CD4-positive, alpha-beta T cell (primary cell): ENCODE results near the gene LASP1. TPM values are rescaled to one million over a fixed set of nuclear protein-coding genes. Genes with fewer than 3 reads are reported as not detected.

Source experiments
- ATAC-seq: fragments of 200-7000 bp; cut with Tn5 transposase; one replicate; pipeline ENCODE4 v1.10.0; 2022; ENCODE audit warnings: mild to moderate bottlenecking; ENCODE audit not compliant: poor library complexity
- CTCF ChIA-PET: fragments of 350-600 bp; sonication (Branson Sonifier 250); formaldehyde crosslinking; loops from one replicate; lab custom pipeline; 2021; ENCODE audit warnings: antibody characterized with exemption, inconsistent platforms; lab: Charles Lee
- POLR2A ChIA-PET: fragments of 350-600 bp; sonication (Branson Sonifier 250); formaldehyde crosslinking; loops from one replicate; lab custom pipeline; 2021; ENCODE audit warnings: antibody characterized with exemption, inconsistent platforms; lab: Charles Lee
- DNase-seq, 14 experiments: peaks; one replicate each; pipeline ENCODE4 v3.0.0-alpha.2; 2013 to 2020; ENCODE audit warnings: mixed read lengths in 2 of 14
- H3K27ac ChIP-seq, 2 donors: one replicate each; pipeline versions ENCODE4 v1.5.1 to v1.7.0; 2013; ENCODE audit warnings: low read length in 2 of 2, low read depth in 1 of 2, mild to moderate bottlenecking in 1 of 2
- H3K27me3 ChIP-seq, 2 experiments: 1 replicate in 1 of 2; 2 replicates in 1 of 2; pipeline versions ENCODE4 v1.6.1 to v1.7.0; 2013; ENCODE audit warnings: low read length in 2 of 2, control low read depth in 1 of 2, mild to moderate bottlenecking in 1 of 2, moderate library complexity in 1 of 2; ENCODE audit not compliant: insufficient read depth in 2 of 2, control insufficient read depth in 1 of 2
- H3K36me3 ChIP-seq: one replicate; pipeline ENCODE4 v1.6.1; 2013; ENCODE audit warnings: low read length, control low read depth; ENCODE audit not compliant: insufficient read depth
- H3K4me1 ChIP-seq: one replicate; pipeline ENCODE4 v1.6.1; 2013; ENCODE audit warnings: low read length, control low read depth; ENCODE audit not compliant: insufficient read depth
- H3K4me3 ChIP-seq: one replicate; pipeline ENCODE4 v1.5.1; 2013; ENCODE audit warnings: mild to moderate bottlenecking, low read length, moderate library complexity
- H3K9me3 ChIP-seq, 2 experiments: 1 replicate in 1 of 2; 2 replicates in 1 of 2; pipeline versions ENCODE4 v1.6.1 to v1.7.0; 2013; ENCODE audit warnings: low read length in 2 of 2, mild to moderate bottlenecking in 2 of 2, control low read depth in 1 of 2, moderate library complexity in 1 of 2; ENCODE audit not compliant: control insufficient read depth in 1 of 2, insufficient read depth in 1 of 2
- H3K27ac Mint-ChIP-seq: one replicate; pipeline ENCODE4 v1.8.0; 2020; ENCODE audit warnings: mixed read lengths
- H3K27me3 Mint-ChIP-seq: one replicate; pipeline ENCODE4 v1.8.0; 2021; ENCODE audit warnings: mixed read lengths
- H3K36me3 Mint-ChIP-seq: one replicate; pipeline ENCODE4 v1.8.0; 2021; ENCODE audit warnings: low read depth, mixed read lengths
- H3K4me1 Mint-ChIP-seq: one replicate; pipeline ENCODE4 v1.8.0; 2021; ENCODE audit warnings: low read depth, mixed read lengths
- H3K4me3 Mint-ChIP-seq: one replicate; pipeline ENCODE4 v1.8.0; 2020; ENCODE audit warnings: mild to moderate bottlenecking, mixed read lengths
- H3K9me3 Mint-ChIP-seq: one replicate; pipeline ENCODE4 v1.8.0; 2020; ENCODE audit warnings: mixed read lengths
- intact Hi-C, 2 experiments: fragments of 100-400 bp; cut with DNase I in 1 of 2; cut with micrococcal nuclease in 1 of 2; formaldehyde crosslinking; loops; one replicate each; pipeline versions ENCODE4 v1.15.1 to v1.9.0; 2023 to 2025; cut with DNase I, micrococcal nuclease
- total RNA-seq, 174 experiments: library from RNA in 2 of 174; stranded (reverse) in 2 of 174; gene quantifications; one replicate each; pipeline ENCODE4 v1.2.3 and lab custom pipeline; 2021 to 2026
- TF ChIP-seq, protein P1 (sequence below): fragments of 200-600 bp; IDR thresholded peaks from one replicate; pipeline ENCODE4 v1.8.0; 2022; ENCODE audit warnings: antibody characterized with exemption, mild to moderate bottlenecking

Gene LASP1
- total RNA-seq, 2 experiments from 2014 or later = 50.1 to 50.5 TPM

GRCh38 chr17:38881600-38882191 is 11.8 kb downstream of the LASP1 start:
- peak overlapping the region; percentile 89 for H3K27ac Mint-ChIP-seq
- ATAC-seq (no peak), DNase-seq (peak in 4 of 14 experiments; percentile 51 to 55 (median 54))
- Histone ChIP-seq H3K9me3 (no peaks in the 10 kb centered on the region), H3K4me3 (no peak overlapping the region), H3K36me3 (peaks cover 78% of the 10 kb centered on the region), H3K27ac (peak overlapping the region; percentile 0 to 26), H3K27me3 (no peaks in the 10 kb centered on the region), H3K4me1 (peaks cover 100% of the 10 kb centered on the region)
- CTCF ChIA-PET = interaction anchor here (1.5 kb wide), 1 partner anchor 42 kb away, joined by 5 read pairs; no protein-coding TSS in a partner anchor
- H3K36me3 Mint-ChIP-seq = peaks cover 90% of the 10 kb centered on the region
- intact Hi-C loops = loop anchor here in 1 of 2 experiments (5.0 kb wide), 1 partner anchor 41 kb away; no protein-coding TSS in a partner anchor
- POLR2A ChIA-PET = interaction anchor here (0.7 to 8.9 kb wide), 6 partner anchors 8 to 28 kb away, joined by 3 to 103 read pairs (median 4); partner anchors contain the start of gene LASP1
- peaks cover 91% of the 10 kb centered on the region for H3K4me1 Mint-ChIP-seq
- H3K4me3 Mint-ChIP-seq = peak overlapping the region; percentile 80
- H3K27me3 Mint-ChIP-seq = no peaks in the 10 kb centered on the region
- TF ChIP-seq, protein P1, sequence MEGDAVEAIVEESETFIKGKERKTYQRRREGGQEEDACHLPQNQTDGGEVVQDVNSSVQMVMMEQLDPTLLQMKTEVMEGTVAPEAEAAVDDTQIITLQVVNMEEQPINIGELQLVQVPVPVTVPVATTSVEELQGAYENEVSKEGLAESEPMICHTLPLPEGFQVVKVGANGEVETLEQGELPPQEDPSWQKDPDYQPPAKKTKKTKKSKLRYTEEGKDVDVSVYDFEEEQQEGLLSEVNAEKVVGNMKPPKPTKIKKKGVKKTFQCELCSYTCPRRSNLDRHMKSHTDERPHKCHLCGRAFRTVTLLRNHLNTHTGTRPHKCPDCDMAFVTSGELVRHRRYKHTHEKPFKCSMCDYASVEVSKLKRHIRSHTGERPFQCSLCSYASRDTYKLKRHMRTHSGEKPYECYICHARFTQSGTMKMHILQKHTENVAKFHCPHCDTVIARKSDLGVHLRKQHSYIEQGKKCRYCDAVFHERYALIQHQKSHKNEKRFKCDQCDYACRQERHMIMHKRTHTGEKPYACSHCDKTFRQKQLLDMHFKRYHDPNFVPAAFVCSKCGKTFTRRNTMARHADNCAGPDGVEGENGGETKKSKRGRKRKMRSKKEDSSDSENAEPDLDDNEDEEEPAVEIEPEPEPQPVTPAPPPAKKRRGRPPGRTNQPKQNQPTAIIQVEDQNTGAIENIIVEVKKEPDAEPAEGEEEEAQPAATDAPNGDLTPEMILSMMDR = no peak
- no peaks in the 10 kb centered on the region for H3K9me3 Mint-ChIP-seq

DNA sequence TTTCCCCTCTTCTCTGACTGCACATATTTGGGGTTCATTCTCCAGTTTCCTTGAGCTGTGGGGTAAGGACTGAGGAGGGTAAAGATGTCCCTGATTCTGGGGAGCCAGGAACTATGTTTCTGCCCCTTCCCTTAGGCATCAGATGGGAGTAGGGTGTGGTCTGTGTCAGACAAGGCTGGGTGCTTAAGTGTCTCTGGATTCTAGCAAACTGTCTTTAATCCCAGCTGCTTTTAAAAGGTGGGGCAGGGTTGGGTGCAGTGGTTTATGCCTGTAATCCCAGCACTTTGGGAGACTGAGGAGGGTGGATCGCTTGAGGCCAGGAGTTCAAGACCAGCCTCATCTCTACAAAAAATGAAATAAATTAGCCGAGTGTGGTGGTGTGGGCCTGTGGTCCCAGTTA is 13.0 kb downstream of the LASP1 start:
- peak overlapping the region; percentile 46 to 47 for H3K27ac ChIP-seq
- H3K4me1 ChIP-seq = peaks cover 100% of the 10 kb centered on the region
- DNase-seq (no peak), ATAC-seq (no peak)
- peaks cover 81% of the 10 kb centered on the region for H3K36me3 ChIP-seq
- Mint-ChIP-seq H3K27me3 (no peaks in the 10 kb centered on the region), H3K36me3 (peaks cover 80% of the 10 kb centered on the region), H3K4me3 (peak overlapping the region; percentile 65), H3K4me1 (peaks cover 89% of the 10 kb centered on the region), H3K27ac (peak overlapping the region; percentile 89), H3K9me3 (no peaks in the 10 kb centered on the region)
- ChIA-PET CTCF (interaction anchor here (1.0 to 2.2 kb wide), 3 partner anchors 11 to 41 kb away, joined by 3 to 8 read pairs (median 5); no protein-coding TSS in a partner anchor), POLR2A (interaction anchor here (1.3 to 8.9 kb wide), 4 partner anchors 11 to 29 kb away, joined by 3 to 103 read pairs (median 22); partner anchors contain the start of gene LASP1)
- H3K9me3 ChIP-seq = no peaks in the 10 kb centered on the region
- H3K27me3 ChIP-seq = no peaks in the 10 kb centered on the region
- no peak overlapping the region for H3K4me3 ChIP-seq
- TF ChIP-seq, protein P1 = no peak
- intact Hi-C loops = loop anchor here in 1 of 2 experiments (5.0 kb wide), 1 partner anchor 39 kb away; no protein-coding TSS in a partner anchor

GRCh38 chr17:38883592-38884526 is 14.0 kb downstream of the LASP1 start:
- Mint-ChIP-seq H3K9me3 (no peaks in the 10 kb centered on the region), H3K36me3 (peaks cover 80% of the 10 kb centered on the region), H3K27me3 (no peaks in the 10 kb centered on the region), H3K4me1 (peaks cover 89% of the 10 kb centered on the region), H3K4me3 (peak overlapping the region; percentile 78), H3K27ac (peak overlapping the region; percentile 89)
- Histone ChIP-seq H3K27ac (peak overlapping the region; percentile 46 to 47), H3K4me3 (peak overlapping the region; percentile 11), H3K36me3 (peaks cover 81% of the 10 kb centered on the region), H3K27me3 (no peaks in the 10 kb centered on the region), H3K9me3 (no peaks in the 10 kb centered on the region), H3K4me1 (peaks cover 100% of the 10 kb centered on the region)
- peak in 3 of 14 experiments; percentile 38 to 49 (median 44) for DNase-seq
- intact Hi-C loops = loop anchor here in 1 of 2 experiments (5.0 kb wide), 1 partner anchor 38 kb away; no protein-coding TSS in a partner anchor
- TF ChIP-seq, protein P1 = no peak
- peak; percentile 20 for ATAC-seq
- ChIA-PET POLR2A (interaction anchor here (0.7 to 8.9 kb wide), 6 partner anchors 10 to 40 kb away, joined by 3 to 103 read pairs (median 7); partner anchors contain the start of genes LASP1 and RPL23), CTCF (interaction anchor here (0.7 to 2.2 kb wide), 4 partner anchors 9 to 40 kb away, joined by 3 to 8 read pairs (median 6); no protein-coding TSS in a partner anchor)
